GM12874 (cell line): ENCODE measurements around the gene KIF1A.

Experiments
- TF ChIP-seq, protein P1 (sequence below): IDR thresholded peaks from 2 replicates; pipeline ENCODE4 v1.5.1; 2011; ENCODE audit warnings: low read depth, mild to moderate bottlenecking, control low read depth, low read length, moderate library complexity; ENCODE audit not compliant: insufficient read depth

The KIF1A gene

DNA sequence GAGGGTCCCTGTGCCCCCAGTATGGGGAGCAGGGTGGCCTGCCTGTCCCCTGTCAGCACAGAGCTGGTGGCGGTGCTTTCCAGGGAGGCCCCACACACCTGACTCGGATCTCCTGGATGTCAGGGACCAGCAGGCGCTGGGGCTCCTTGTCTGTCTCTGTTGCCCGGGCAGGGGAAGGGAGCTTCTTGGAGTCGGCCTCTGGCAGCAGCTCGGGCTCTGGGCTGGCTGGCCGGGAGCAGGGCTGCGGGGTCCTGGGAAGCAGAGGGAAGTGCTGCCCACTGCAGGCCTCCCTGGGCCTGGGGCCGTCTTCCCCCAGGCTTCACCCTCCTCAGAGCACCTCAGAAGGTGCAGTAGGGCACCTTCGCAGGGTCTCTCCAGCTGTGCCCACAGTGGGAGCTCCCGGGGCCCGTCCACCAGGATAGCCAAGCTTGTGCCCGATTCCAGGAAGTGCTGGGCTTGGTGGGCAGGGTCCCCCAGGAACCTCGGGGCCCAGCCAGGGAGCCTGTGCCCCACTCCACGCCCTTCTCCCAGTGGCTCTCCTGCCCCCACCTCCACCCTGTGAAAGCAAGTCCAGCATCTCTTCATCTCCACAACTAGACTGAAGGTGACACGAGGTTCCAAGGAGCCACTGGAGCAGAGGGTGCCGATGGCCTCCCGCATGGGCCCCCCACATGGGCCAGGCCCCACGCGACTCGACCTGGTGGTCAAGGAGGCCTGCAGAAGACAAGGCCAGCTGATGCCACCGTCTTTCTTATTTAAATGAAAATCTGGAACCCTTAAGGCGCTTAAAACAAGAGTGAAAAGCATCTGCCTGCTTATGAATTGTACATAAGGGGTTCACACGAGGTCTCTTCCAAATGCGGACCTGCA lies 100.1 kb downstream of the KIF1A start:
- TF ChIP-seq, protein P1, sequence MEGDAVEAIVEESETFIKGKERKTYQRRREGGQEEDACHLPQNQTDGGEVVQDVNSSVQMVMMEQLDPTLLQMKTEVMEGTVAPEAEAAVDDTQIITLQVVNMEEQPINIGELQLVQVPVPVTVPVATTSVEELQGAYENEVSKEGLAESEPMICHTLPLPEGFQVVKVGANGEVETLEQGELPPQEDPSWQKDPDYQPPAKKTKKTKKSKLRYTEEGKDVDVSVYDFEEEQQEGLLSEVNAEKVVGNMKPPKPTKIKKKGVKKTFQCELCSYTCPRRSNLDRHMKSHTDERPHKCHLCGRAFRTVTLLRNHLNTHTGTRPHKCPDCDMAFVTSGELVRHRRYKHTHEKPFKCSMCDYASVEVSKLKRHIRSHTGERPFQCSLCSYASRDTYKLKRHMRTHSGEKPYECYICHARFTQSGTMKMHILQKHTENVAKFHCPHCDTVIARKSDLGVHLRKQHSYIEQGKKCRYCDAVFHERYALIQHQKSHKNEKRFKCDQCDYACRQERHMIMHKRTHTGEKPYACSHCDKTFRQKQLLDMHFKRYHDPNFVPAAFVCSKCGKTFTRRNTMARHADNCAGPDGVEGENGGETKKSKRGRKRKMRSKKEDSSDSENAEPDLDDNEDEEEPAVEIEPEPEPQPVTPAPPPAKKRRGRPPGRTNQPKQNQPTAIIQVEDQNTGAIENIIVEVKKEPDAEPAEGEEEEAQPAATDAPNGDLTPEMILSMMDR: no peak

DNA sequence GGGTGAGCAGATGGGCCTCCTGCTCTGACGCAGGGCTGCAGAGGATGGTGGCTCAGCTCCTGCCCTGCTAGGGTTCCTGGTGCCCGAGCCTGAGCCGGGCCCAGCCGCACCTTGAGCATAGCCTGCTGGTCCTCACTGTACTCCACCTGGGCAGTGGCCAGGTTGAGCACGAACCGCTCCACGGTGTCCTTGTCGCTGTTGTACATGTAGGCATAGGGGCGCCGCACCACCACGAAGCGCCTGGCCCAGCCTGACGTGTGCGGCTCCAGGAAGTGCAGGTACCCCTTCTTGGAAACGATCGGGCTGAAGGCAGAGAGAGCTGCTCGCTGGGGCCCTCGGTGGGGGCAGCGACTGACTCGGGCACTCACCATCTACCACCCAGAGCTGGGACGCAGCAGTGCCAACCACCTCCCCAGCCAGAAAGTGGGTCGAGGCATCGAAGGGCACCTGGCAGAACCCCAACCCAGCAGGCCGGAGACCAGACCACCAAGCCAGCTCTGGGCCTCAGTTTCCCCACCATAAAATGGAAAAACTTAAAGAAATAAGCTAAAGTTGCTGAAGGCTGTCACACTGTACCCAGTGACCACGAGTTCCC lies 101.0 kb downstream of the KIF1A start:
- TF ChIP-seq, protein P1: no peak

DNA sequence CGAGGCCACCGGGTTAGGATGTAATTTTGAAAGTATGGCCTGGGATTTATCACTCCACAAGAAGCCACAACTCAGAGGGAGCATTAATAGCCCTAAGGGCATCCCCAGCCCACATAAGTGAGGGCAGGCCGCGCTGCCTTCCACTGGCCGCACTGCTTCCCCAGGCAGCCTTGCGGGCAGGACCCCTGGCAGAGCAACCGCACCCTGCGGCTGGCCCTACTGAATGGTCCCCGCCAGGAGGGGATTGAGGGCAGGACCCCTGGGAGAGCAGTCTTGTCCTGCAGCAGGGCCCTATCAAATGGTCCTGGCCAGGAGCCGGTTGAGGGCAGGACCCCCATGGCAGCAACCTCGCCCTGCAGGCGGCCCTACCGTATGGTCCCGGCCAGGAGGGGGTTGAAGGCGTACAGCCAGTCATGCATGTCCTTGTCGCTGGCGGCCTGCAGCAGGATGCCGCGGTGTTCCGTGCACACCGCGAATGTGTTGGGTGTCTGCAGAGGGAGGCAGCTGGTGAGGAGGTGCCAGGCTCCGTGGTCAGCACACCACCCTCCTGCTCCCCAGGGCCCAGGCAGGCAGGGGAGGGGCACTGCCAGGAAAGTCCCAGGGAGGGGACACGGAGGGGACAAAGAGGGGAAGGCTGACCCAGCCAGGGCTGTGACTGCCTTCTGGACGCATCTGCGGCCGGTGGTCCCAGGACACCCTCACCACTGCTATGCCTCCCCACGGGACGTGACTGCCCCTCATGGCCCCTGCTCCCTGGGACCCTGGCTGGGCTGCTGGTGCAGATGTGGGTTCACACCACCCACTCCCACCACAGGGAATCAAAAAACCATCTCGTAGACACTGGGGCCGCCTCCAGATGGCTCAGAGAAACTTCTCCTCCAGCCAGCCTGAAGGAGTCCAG lies 102.1 kb downstream of the KIF1A start:
- TF ChIP-seq, protein P1: no peak

DNA sequence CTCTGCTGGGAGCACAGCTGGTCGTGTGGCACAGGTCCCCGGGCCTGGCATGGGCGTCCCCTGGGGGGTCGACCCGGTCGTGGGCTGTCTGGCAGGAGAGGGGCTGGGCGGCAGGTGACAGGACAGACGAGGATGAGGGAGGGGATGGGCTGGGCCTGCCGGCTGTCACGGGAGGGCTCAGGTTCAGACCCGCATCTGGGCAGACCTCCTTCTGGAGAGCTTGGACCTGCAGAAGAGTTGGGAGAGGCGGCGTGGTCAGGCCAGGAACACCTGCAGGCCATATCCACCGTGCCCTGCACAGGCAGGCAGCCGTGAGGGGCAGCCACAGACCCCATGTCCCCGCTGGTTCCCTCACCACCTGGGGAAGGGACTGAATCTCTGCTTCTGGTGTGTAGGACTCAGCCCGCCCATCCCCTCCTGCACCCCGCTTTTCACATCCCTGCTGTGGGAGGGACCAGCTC lies 102.8 kb downstream of the KIF1A start:
- TF ChIP-seq, protein P1: no peak

DNA sequence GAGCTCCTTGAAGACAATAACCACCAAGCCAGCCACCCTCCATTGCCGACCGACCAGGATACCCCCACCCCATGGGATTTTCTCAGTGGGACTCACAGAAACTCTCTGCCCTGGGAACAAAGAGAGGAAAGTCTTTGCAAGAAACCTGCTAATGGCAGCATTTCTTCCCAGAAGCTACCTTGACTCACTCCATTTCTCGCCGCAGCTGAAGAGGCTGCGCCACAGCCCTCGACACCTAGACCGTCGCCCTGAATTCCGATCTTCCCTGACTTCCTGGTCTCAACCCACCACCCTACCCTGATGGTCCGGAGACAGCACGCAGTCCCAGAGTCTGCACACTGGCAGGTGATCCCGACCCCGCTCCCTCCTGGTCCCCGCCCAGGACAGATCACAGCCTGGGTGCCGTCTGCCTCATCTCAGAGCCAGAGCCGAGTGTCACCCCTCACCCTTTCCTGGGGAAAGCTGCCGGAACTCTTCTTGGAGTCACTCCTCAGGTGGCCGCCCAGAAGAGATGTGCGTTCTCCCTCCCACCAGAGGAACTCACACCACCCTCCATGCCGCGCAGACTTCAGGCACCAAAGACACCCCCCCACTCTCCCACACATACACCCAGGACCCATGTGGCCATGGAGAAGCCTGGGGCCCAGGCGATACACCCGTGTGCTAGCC lies 103.8 kb downstream of the KIF1A start:
- TF ChIP-seq, protein P1: no peak

DNA sequence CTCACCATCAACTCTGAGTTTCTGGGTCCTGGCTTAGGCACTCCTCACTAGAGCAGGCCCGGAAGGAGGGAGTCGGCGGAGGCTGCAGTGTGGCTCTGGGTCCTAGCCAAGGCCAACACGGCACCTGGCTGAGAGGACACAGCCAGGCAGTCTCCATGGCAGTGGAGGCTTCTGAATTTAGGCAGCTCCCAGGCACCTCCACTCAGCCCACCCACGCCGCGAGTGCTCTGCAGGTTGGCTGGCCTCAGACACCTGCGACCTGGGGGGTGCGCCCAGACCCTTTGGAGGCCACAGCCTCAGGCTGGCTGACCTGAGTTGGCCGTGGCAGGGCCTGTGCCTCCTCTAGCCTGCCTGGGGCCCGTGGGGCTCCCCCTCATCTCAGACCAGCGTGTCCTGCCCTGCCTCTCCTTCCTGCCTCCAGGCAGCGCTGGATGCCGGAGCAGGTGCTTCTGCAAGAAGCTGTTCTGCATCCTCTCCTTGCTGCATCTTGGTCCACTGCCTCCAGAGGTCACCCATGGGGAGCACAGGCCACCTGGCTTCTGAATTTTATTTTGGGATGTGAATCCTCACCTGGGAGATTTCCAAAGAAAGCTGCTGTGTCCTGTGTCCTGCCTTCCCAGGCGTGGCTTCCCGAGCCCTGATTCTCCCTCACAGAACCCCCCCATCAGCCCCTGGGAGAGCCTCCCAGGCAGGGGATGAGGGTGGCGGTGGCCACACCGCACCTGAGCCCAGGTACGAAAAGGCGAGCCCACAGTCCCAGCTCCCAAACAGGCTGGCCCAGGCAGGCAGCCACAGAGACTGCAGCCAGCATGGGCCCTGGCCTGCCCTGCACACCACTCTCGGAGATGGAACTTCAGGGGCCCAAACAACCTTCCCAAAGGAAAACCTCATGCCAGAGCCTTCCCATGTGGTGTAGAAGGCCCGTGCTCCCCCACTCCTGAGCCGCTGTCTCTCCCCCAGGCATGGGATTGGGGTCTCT lies 105.0 kb downstream of the KIF1A start:
- TF ChIP-seq, protein P1: no peak
